Fibroblast of the aortic adventitia (primary cell): Measurements from ENCODE around the gene GVQW3. TPM values are rescaled to one million over a fixed set of nuclear protein-coding genes. Genes with fewer than 3 reads are reported as not detected.

ENCODE experiments used
- DNase-seq: peaks from one replicate; pipeline ENCODE4 v3.0.0-alpha.2; 2010; ENCODE audit warnings: low read depth
- H3K4me3 ChIP-seq: 2 replicates; pipeline ENCODE4 v1.5.1; 2011; ENCODE audit warnings: low read depth, mild to moderate bottlenecking, control low read depth, low read length, moderate library complexity
- small RNA-seq: library from RNA; depleted of rRNA; stranded (forward); fragments of <200 nt; gene quantifications from one replicate; pipeline ENCODE3, GENCODE V24; 2012
- total RNA-seq: library from RNA; depleted of rRNA; stranded (reverse); fragments of >200 nt; gene quantifications from 2 replicates; pipeline ENCODE4 v1.2.3, GENCODE V29; 2012; ENCODE audit warnings: low replicate concordance
- TF ChIP-seq, protein P1 (sequence below): IDR thresholded peaks from 2 replicates; pipeline ENCODE4 v1.5.1; 2011; ENCODE audit warnings: mild to moderate bottlenecking, low read length, control low read depth, inconsistent platforms; ENCODE audit not compliant: insufficient read depth

Gene GVQW3
- total RNA-seq, 1 donor = 4.2 TPM

DNA sequence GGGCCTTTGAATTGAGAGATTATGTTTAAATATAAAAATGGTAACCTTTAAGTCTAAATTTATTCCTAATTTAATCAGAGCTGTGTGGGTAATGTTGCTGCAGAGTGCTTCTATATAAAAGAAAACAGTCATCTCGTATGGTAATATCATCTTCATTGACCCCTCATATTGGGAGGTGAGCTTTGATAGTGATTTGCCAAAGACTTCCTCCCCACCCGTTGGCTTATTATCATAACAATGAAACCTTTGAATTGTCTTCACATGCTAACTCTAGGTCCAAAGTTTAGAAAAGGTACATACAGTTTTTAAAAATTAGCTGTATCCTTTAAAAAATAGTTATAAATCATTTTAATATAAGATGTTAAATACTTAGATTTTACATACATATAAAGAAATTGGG is 67.4 kb downstream of the GVQW3 start:
- no peak overlapping the region for H3K4me3 ChIP-seq
- TF ChIP-seq, protein P1, sequence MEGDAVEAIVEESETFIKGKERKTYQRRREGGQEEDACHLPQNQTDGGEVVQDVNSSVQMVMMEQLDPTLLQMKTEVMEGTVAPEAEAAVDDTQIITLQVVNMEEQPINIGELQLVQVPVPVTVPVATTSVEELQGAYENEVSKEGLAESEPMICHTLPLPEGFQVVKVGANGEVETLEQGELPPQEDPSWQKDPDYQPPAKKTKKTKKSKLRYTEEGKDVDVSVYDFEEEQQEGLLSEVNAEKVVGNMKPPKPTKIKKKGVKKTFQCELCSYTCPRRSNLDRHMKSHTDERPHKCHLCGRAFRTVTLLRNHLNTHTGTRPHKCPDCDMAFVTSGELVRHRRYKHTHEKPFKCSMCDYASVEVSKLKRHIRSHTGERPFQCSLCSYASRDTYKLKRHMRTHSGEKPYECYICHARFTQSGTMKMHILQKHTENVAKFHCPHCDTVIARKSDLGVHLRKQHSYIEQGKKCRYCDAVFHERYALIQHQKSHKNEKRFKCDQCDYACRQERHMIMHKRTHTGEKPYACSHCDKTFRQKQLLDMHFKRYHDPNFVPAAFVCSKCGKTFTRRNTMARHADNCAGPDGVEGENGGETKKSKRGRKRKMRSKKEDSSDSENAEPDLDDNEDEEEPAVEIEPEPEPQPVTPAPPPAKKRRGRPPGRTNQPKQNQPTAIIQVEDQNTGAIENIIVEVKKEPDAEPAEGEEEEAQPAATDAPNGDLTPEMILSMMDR = no peak
- DNase-seq = no peak

DNA sequence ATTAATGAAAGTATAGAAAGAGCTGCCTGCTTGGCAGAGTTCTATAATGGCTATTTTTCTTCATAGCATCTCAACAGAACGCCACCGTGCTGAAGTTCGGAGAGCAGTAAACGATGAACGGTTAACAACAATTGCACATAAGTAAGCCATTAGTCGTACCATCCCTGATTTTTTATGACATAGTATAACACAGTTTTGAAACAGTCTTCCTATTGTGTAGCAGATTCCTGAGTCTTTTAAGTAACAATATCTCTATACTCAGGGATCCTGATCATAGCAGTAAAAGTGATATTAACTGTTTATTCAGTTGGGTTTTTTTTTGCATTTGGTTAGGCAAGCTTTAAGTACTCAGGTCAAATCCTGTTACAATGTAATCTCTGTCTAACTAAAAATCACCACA is 72.1 kb downstream of the GVQW3 start:
- H3K4me3 ChIP-seq = no peak overlapping the region
- TF ChIP-seq, protein P1 = no peak
- DNase-seq = no peak

DNA sequence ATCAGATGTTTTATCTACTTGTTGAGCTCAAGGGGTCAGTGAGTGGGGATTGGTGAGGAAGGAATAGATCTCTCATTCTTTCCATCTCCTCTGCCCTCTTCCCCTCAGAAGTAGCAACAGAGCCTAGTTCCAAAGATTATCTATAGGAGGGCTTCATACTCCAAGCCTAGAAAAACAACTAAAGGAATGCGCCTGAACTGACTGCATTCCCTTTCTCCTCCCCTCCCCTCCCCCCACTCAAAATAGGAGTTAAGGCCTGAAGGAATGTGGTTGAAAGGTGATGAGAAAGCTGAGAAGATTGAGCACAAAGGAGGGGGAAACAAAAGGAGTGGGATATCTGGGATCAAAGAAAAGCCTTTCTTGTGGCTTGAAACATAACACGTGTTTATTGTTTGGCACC is 74.2 kb downstream of the GVQW3 start:
- no peak for DNase-seq
- TF ChIP-seq, protein P1 = no peak
- H3K4me3 ChIP-seq = no peak overlapping the region

DNA sequence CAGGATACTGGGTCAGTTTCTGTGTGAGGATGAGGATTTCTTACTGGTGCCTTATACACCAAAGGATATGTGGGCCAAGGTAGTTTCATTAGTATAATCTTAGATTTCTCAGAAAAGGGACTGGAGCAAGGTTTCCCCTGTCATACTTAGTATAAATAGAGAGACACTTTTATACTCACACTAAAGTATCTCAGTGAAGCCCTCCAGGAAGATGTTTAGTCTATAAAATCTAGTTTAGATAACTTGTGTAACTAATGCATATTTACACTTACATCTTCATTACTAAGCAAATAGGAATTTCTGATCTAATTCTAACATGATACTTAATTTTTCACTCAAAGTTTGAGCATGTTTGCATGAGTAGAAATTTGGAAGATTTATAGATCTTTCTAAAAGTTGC is 74.8 kb downstream of the GVQW3 start:
- no peak overlapping the region for H3K4me3 ChIP-seq
- no peak for DNase-seq
- TF ChIP-seq, protein P1 = no peak

DNA sequence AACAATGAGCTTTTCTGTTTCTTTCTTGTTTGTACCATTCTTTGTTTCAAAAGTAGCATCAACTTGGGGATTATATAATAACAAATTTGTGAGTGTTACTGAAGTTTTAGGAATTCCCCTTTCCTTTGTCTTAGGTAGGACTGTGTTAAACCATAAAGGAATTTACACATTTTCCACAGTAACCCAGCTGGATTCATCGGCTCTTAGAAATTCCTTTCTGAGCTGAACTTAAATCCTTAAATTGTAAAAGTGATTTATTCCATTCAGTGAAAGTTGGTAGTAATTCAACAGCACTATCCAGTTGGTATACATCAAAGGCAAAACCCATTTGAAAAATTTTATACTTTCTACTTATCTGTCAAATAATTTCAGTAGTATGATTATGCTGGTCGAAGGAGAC is 75.4 kb downstream of the GVQW3 start:
- TF ChIP-seq, protein P1 = no peak
- DNase-seq = no peak
- no peak overlapping the region for H3K4me3 ChIP-seq

Small RNAs within 50 kb of the gene (small RNA-seq; reads per million reads assigned to genes)
- gene RF00019 = not detected

Other genes with a start within 250 kb of the GVQW3 start
- 1.2 TPM in 1 of 2 replicates, not detected in the other for gene WNT11, start 174.8 kb upstream of the GVQW3 start, total RNA-seq
- gene THAP12, start 191 bp upstream of the GVQW3 start, total RNA-seq = 55.5 and 60.1 TPM in 2 replicates
- 5.9 and 30.8 TPM in 2 replicates for gene EMSY, start 63.7 kb downstream of the GVQW3 start, total RNA-seq